NCI-H1092 (cell line): ENCODE measurements around the gene NKTR.

Experiments used
- DNase-seq: peaks from one replicate; lab custom pipeline; 2025; lab: John Stamatoyannopoulos, UW

Gene NKTR

GRCh38 chr3:42651248-42652091 lies 51.0 kb downstream of the NKTR start:
- DNase-seq = no peak

- DNase-seq = no peak
Observed at GRCh38 chr3:42652251-42652610, 51.7 kb downstream of the NKTR start.

GRCh38 chr3:42652611-42653302 lies 52.3 kb downstream of the NKTR start:
- DNase-seq = no peak

- DNase-seq = no peak
Observed at GRCh38 chr3:42653303-42653559, 52.7 kb downstream of the NKTR start.

- DNase-seq = no peak
Observed at GRCh38 chr3:42653560-42654330, 53.3 kb downstream of the NKTR start, which contains the start of gene ZBTB47. Gene ZBTB47 (plus strand): TSS chr3:42653697. CDS start chr3:42658356, 4,659 bp downstream.

- DNase-seq = no peak
Observed at GRCh38 chr3:42654331-42655201, 54.1 kb downstream of the NKTR start.

- no peak for DNase-seq
Observed at GRCh38 chr3:42655331-42655888, 54.9 kb downstream of the NKTR start.

GRCh38 chr3:42655980-42656679 lies 55.6 kb downstream of the NKTR start:
- DNase-seq = no peak

GRCh38 chr3:42656680-42657610 lies 56.5 kb downstream of the NKTR start:
- DNase-seq = no peak

- DNase-seq = no peak
Observed at GRCh38 chr3:42657675-42658074, 57.2 kb downstream of the NKTR start.

- DNase-seq = no peak
Observed at GRCh38 chr3:42658091-42658770, 57.7 kb downstream of the NKTR start.

- no peak for DNase-seq
Observed at GRCh38 chr3:42658771-42659390, 58.4 kb downstream of the NKTR start.

- no peak for DNase-seq
Observed at GRCh38 chr3:42659451-42660130, 59.1 kb downstream of the NKTR start.

- DNase-seq = no peak
Observed at GRCh38 chr3:42660131-42660715, 59.7 kb downstream of the NKTR start.

- DNase-seq = no peak
Observed at GRCh38 chr3:42660898-42661297, 60.4 kb downstream of the NKTR start.

GRCh38 chr3:42661593-42662022 lies 61.1 kb downstream of the NKTR start:
- no peak for DNase-seq

- DNase-seq = no peak
Observed at GRCh38 chr3:42662037-42662812, 61.7 kb downstream of the NKTR start.
